ENCODE measurements around the gene B4GALNT4.
"Not testable (repeated sequence)": the region's sequence is repeated elsewhere in the genome, so short reads cannot be mapped to it uniquely, and the experiment has no call there.

B4GALNT4 gene

DNA sequence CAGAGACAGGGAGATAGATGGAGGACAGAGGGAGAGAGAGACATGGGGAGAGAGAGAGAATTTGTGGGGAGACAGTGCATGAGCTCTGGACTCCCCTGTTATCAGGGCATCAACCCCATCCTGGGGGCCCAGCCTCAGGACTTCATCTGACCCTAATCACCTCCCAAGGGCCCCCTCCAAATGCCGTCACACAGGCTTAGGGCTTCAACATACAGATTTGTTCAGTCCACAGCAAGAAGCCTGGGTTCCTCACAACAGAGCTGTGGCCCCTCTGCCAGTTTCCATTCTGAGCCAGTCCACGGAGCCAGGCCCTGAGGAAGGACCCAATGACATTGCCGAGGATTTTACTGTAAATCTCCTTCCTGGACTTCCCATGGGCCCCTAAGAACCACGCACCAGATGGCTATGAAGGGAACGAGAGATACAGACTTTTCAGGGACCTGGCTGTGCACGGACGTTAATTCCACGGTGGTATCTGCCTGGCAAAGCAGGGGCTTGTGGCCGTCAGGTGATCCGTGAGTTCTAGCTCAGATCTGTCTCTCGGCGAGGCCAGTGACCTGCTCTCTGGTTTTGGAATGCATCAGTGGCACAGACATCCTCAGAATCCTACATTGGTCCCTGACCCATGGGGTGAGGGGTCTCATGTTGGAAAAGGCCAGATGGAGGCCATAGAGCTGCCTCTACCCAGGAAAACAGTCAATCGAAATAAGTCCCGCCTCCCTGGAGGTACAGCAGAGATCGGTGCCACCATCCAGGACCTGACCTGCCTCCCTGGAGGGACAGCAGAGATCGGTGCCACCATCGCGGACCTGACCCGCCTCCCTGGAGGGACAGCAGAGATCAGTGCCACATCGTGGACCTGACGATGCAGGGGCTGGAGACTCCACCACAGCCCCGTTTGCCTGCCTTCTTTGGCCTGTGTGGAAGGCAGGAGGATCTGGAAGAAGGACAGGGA is 8.7 kb upstream of the B4GALNT4 start:
- no peak for DNase-seq

GRCh38 chr11:362642-363442 is 6.5 kb upstream of the B4GALNT4 start:
- no peak for DNase-seq

- DNase-seq = not testable (repeated sequence)
These were observed 5.9 kb upstream of the B4GALNT4 start for GRCh38 chr11:363443-363805.

GRCh38 chr11:363948-364761 is 5.1 kb upstream of the B4GALNT4 start:
- no peak for DNase-seq

GRCh38 chr11:364991-365725 is 4.1 kb upstream of the B4GALNT4 start:
- no peak for DNase-seq

- no peak for DNase-seq
These were observed 3.5 kb upstream of the B4GALNT4 start for GRCh38 chr11:365831-366230.

DNA sequence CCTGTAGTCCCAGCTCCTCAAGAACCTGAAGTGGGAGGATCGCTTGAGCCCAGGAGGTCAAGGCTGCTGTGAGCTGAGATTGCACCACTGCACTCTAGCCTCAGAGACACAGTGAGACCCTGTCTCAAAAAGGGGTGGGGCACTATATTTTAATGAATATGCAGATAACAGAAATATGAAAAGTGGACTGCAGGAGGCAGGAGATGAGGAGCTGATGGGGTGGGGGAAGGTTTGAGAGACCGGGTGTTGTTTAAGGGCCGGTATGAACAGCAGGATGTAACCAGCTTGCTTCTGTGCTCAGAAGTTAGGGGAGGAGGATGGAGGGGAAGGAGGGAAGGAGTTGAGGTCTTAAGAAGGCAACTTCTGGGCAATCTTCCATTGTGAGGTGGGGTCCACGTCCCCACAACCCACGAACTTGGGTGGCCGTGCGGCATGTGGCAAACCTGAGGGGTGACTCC is 1.3 kb upstream of the B4GALNT4 start:
- no peak for DNase-seq

DNA sequence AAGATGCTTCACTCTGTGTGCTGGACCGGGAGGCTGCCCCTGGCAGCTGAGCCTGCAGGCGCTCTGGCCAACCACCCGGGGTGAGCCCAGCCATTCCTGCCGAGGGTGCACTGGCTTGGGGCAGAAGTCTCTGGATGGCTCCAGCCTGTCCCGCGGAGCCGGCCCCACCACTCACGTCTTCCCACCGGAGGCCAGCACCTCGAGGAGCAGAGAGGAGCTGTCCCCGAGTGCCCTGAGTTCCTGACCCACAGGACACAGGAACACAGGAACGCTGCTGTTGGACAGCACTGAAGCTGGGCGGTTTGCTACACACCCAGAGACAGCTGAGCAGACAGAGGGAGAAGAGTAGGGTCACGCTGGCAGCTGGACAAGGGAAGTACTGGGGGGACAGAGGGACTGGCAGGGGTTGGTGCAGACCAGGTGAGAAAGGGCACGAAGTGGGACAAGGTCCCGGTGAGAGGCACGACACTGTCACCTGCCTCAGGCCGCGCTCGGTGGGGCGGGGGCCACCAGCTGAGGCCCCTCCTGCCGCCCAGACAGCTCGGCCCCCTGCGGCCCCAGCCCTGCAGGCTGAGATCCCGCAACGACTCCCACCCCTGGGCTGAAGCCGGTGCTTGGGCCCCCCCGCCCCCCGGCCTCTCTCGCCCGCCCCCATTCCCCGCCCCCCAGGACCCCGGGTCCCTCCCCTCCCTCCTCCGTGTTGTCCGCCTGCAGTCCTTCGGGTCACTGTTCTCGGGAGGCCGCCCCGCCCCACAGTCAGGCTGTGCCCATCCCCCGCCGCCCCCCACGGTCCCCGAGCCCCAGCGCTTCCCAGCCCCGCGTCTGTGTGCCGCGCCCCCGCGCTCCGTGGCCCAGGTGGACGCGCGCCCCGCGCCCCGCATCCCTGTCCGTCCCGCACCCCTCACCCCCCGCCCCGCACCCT is 624 bp upstream of the B4GALNT4 start:
- no peak for DNase-seq

GRCh38 chr11:370070-370941 is 1.0 kb downstream of the B4GALNT4 start:
- DNase-seq = no peak

DNA sequence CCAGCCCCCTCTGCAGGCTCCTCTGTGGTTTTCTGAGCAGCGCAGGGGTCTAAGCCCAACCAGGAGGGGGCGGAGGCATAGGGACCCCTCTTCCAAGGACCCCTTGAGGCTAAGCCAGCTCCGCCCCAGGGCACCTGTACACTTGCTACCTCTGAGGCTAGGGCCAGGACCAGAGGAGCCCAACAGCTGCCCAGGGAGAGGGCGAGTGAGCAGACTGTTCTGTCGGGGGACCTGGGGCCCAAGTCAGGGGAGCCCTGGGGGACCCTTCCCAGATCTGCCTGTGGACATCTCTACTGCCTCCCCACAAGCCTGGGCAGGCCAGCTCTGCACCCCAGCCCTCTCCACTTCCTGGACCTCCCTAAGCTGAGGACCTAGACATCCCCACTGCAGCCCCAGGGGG is 1.8 kb downstream of the B4GALNT4 start:
- no peak for DNase-seq

- no peak for DNase-seq
These were observed 2.7 kb downstream of the B4GALNT4 start for GRCh38 chr11:371716-372590.

DNA sequence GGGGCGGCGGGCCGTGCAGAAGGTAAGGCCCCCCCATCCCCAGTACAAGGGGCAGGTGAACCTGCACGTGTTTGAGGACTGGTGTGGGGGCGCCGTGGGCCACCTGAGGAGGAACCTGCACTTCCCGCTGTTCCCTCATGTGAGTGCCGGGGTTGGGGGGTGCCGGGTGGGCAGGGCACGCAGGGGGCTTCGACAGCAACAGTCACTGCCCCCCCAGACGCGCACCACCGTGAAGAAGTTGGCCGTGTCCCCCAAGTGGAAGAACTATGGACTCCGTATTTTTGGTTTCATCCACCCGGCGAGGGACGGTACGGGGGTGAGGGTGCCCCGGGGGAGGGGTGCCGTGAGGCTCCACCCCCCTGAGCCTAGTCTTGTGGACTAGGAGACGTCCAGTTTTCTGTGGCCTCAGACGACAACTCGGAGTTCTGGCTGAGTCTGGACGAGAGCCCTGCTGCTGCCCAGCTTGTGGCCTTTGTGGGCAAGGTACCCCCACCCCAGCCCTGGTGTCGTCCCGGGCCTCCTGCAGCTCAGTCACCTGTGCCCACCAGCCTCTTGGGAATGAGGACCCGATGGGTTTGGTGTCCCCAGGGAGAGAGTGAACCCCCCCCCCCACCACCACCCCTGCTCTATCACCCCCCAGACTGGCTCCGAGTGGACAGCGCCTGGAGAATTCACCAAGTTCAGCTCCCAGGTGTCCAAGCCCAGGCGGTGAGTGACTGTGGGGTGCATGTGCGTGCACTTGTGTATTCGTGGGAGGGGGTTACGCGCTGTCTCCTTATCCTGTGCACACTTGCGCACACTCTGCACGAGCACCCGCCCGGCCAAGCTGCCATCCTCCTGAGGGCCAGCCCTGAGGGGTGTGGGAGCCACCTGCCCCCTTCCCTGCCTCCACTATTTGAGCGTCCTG is 3.8 kb downstream of the B4GALNT4 start:
- DNase-seq = no peak

DNA sequence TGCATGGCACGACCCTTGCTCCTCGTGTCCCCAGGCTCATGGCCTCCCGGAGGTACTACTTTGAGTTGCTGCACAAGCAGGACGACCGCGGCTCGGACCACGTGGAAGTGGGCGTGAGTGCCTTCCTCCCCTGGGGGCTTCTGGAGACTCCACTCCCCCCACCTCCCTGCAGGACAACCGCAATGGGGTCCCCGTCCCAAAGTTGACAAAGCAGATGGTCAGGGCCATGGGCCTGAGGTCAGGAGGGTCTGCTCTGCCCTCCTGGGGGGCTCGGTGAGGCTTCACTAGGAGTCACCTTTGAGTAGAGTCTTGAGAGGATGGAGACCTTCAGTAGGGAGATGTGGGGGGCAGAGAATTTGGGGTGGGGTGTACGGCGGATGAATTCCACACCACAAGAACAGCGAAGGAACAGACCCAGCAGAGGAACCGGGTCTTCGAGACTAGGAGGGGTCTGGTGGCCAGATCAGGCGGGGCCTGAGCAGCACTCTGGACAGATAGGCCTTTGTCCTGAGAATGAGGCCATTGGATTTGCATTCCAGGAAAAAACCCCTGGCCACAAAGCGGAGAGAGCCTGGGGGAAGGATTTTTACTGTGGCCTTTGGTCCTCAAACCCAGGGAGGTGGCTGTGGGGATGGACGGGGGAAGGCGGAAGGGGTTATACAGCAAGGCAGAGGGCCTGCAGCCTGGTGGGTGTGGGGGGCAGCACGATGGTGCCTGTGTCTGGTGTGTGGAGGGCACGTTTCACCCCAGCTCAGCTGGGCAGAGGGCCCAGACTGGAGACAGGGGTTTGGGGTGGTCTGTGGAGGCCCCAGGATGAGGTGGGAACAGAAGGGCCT is 4.6 kb downstream of the B4GALNT4 start:
- no peak for DNase-seq

- no peak for DNase-seq
These were observed 6.0 kb downstream of the B4GALNT4 start for GRCh38 chr11:375065-376025.

GRCh38 chr11:376531-377173 is 7.4 kb downstream of the B4GALNT4 start:
- no peak for DNase-seq

All from DMS79 treated with DMSO at 0.1 percent for 48 hours (cell line).